ENCODE measurements around the gene GRID1. TPM values are rescaled to one million over a fixed set of nuclear protein-coding genes. Genes with fewer than 3 reads are reported as not detected.

The GRID1 gene
- total RNA-seq, 1 donor from 2014 or later = 0.60 TPM

DNA sequence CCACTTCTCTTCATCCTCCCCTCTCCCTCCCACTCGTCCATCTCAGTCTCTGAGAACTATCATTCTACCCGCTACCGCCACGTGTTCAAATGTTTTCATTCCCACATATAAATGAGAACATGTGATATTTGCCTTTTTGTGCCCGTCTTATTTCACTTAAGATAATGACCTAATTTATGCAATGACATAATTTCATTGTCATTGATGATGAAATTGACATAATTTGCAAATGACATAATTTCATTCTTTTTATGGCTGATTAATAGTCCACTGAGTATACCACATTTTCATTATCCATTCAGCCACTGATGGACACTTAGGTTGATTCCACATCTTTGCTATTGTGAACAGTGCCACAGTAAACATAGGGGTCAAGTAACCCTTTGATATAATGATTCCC is 292.3 kb downstream of the GRID1 start:
- Mint-ChIP-seq H3K27ac (ENCODE audit: unreplicated experiment) (no peak overlapping the region), H3K9me3 (ENCODE audit: low read depth) (no peaks in the 10 kb centered on the region), H3K27me3 (ENCODE audit: low read depth) (peaks cover 9% of the 10 kb centered on the region), H3K36me3 (ENCODE audit: low read depth) (no peaks in the 10 kb centered on the region), H3K4me3 (ENCODE audit: unreplicated experiment) (no peak overlapping the region), H3K4me1 (ENCODE audit: low read depth) (no peaks in the 10 kb centered on the region)
- no peak for DNase-seq (ENCODE audit: low spot score)
- TF ChIP-seq, protein P1, sequence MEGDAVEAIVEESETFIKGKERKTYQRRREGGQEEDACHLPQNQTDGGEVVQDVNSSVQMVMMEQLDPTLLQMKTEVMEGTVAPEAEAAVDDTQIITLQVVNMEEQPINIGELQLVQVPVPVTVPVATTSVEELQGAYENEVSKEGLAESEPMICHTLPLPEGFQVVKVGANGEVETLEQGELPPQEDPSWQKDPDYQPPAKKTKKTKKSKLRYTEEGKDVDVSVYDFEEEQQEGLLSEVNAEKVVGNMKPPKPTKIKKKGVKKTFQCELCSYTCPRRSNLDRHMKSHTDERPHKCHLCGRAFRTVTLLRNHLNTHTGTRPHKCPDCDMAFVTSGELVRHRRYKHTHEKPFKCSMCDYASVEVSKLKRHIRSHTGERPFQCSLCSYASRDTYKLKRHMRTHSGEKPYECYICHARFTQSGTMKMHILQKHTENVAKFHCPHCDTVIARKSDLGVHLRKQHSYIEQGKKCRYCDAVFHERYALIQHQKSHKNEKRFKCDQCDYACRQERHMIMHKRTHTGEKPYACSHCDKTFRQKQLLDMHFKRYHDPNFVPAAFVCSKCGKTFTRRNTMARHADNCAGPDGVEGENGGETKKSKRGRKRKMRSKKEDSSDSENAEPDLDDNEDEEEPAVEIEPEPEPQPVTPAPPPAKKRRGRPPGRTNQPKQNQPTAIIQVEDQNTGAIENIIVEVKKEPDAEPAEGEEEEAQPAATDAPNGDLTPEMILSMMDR (IDR thresholded peaks at IDR 0.05) = no peak

GRCh38 chr10:86073199-86073977 is 293.2 kb downstream of the GRID1 start:
- DNase-seq (ENCODE audit: low spot score) = peak; percentile 57
- H3K27ac Mint-ChIP-seq (ENCODE audit: unreplicated experiment) = no peak overlapping the region
- no peak overlapping the region for H3K4me3 Mint-ChIP-seq (ENCODE audit: unreplicated experiment)
- TF ChIP-seq, protein P1 (IDR thresholded peaks at IDR 0.05) = no peak
- peaks cover 9% of the 10 kb centered on the region for H3K27me3 Mint-ChIP-seq (ENCODE audit: low read depth)
- no peaks in the 10 kb centered on the region for H3K36me3 Mint-ChIP-seq (ENCODE audit: low read depth)
- H3K9me3 Mint-ChIP-seq (ENCODE audit: low read depth) = no peaks in the 10 kb centered on the region
- no peaks in the 10 kb centered on the region for H3K4me1 Mint-ChIP-seq (ENCODE audit: low read depth)

- Mint-ChIP-seq H3K36me3 (ENCODE audit: low read depth) (no peaks in the 10 kb centered on the region), H3K27ac (ENCODE audit: unreplicated experiment) (no peak overlapping the region), H3K4me1 (ENCODE audit: low read depth) (no peaks in the 10 kb centered on the region), H3K9me3 (ENCODE audit: low read depth) (no peaks in the 10 kb centered on the region), H3K4me3 (ENCODE audit: unreplicated experiment) (no peak overlapping the region), H3K27me3 (ENCODE audit: low read depth) (peaks cover 9% of the 10 kb centered on the region)
- TF ChIP-seq, protein P1 (IDR thresholded peaks at IDR 0.05) = no peak
- DNase-seq (ENCODE audit: low spot score) = no peak
Observed at GRCh38 chr10:86072413-86072812, 294.2 kb downstream of the GRID1 start.

GRCh38 chr10:86071758-86072157 is 294.8 kb downstream of the GRID1 start:
- H3K27ac Mint-ChIP-seq (ENCODE audit: unreplicated experiment) = no peak overlapping the region
- no peak for DNase-seq (ENCODE audit: low spot score)
- peaks cover 9% of the 10 kb centered on the region for H3K27me3 Mint-ChIP-seq (ENCODE audit: low read depth)
- no peaks in the 10 kb centered on the region for H3K36me3 Mint-ChIP-seq (ENCODE audit: low read depth)
- TF ChIP-seq, protein P1 (IDR thresholded peaks at IDR 0.05) = no peak
- no peaks in the 10 kb centered on the region for H3K9me3 Mint-ChIP-seq (ENCODE audit: low read depth)
- H3K4me1 Mint-ChIP-seq (ENCODE audit: low read depth) = no peaks in the 10 kb centered on the region
- H3K4me3 Mint-ChIP-seq (ENCODE audit: unreplicated experiment) = no peak overlapping the region

DNA sequence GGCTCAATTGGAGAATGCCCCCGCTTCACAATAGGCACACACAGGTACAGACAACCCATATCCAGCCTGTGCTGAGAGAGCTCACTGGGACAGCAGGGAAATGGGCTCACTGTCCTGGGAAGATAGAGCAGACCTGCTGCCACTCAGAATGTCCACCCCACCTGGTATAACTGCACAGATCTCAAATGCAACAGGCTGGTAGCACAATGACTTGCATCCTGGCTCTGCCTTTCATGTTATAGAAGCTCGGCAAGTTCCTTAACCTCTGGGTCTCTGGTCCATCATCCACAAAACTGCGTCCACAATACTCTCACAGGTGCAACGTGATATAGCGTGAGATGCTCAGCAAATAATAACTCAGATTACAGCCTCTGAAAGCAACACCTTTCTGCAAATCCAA is 295.4 kb downstream of the GRID1 start:
- TF ChIP-seq, protein P1 (IDR thresholded peaks at IDR 0.05) = no peak
- Mint-ChIP-seq H3K4me3 (ENCODE audit: unreplicated experiment) (no peak overlapping the region), H3K27ac (ENCODE audit: unreplicated experiment) (no peak overlapping the region), H3K36me3 (ENCODE audit: low read depth) (no peaks in the 10 kb centered on the region), H3K4me1 (ENCODE audit: low read depth) (no peaks in the 10 kb centered on the region), H3K27me3 (ENCODE audit: low read depth) (peaks cover 9% of the 10 kb centered on the region), H3K9me3 (ENCODE audit: low read depth) (no peaks in the 10 kb centered on the region)
- no peak for DNase-seq (ENCODE audit: low spot score)
